GM12865 (cell line): ENCODE data around the gene TEDC1.

ENCODE experiments used
- DNase-seq: peaks from one replicate; pipeline ENCODE4 v3.0.0; 2010; ENCODE audit warnings: low read depth
- H3K4me3 ChIP-seq: 2 replicates; pipeline ENCODE4 v1.5.1; 2011; ENCODE audit warnings: mild to moderate bottlenecking, low read depth, low read length, control low read depth
- TF ChIP-seq, protein P1 (sequence below): IDR thresholded peaks from 2 replicates; pipeline ENCODE4 v1.5.1; 2011; ENCODE audit warnings: low read length, control low read depth, low read depth, inconsistent platforms; ENCODE audit not compliant: insufficient read depth; ENCODE audit errors: missing control alignments

Gene TEDC1

DNA sequence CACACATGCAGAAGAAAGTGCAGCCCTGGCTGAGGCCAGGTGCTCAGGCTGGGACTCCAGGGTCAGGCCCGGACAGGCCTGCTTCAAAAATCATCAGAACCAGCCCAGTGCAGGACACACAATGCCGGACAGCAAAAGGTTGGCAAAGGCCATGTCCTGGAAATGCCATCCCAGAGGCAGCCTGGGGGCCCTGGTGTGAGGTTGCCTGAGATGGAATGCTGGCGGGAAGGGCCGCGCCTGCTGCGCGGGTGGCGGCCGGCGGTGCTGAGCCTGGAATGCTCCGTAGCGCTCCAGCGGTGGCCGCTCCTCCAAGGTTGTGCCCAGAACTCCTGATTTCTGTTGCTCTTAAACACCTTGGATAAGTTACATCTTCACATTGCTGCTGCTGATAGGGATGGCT, 38.1 kb upstream of the TEDC1 start:
- no peak for DNase-seq
- TF ChIP-seq, protein P1, sequence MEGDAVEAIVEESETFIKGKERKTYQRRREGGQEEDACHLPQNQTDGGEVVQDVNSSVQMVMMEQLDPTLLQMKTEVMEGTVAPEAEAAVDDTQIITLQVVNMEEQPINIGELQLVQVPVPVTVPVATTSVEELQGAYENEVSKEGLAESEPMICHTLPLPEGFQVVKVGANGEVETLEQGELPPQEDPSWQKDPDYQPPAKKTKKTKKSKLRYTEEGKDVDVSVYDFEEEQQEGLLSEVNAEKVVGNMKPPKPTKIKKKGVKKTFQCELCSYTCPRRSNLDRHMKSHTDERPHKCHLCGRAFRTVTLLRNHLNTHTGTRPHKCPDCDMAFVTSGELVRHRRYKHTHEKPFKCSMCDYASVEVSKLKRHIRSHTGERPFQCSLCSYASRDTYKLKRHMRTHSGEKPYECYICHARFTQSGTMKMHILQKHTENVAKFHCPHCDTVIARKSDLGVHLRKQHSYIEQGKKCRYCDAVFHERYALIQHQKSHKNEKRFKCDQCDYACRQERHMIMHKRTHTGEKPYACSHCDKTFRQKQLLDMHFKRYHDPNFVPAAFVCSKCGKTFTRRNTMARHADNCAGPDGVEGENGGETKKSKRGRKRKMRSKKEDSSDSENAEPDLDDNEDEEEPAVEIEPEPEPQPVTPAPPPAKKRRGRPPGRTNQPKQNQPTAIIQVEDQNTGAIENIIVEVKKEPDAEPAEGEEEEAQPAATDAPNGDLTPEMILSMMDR = no peak
- H3K4me3 ChIP-seq = no peak overlapping the region

DNA sequence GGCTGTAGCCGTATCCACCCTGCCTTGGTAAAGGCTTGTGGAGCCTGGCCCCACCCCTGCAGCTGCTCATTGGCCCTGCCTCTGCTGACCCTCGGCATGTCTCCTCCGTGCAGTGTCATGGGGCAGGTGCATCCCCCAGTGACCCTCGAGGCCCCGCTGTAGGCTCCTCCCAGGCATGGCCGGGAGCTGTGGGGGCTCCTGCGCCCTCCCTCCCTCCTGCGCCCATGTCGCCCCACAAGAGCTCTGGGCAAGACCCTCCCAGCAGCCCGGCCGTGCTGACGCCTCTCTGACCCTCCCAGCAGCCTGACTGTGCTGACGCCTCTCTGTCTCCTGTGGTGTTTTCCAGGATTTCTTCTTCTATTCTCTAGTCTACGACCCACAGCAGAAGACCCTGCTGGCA, 37.2 kb upstream of the TEDC1 start:
- DNase-seq = no peak
- no peak overlapping the region for H3K4me3 ChIP-seq
- TF ChIP-seq, protein P1 = no peak

DNA sequence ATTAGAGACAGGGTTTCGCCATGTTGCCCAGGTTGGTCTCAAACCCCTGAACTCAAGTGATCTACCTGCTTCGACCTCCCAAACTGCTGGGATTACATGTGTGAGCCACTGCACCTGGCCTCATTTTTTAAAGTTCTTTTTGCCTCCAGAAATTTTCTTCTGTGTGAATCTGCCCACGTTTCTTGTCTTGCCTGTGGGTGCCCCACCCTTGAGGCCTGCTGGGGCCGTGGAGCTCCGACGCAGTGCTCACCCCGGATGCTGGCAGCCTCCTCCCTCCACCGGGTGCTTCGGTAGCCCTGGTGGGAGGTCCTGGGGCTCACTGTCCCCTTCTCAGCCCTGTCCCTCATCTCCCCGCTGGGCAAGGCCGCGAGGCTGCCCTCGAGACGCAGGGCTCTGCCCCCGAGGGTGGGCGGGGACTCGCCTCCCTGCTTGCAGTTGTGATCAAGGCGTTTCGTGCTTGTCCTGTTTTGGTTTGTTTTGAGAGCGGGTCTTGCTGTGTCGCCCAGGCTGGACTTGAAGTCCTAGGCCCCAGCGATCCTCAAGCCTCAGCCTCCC, 35.9 kb upstream of the TEDC1 start:
- H3K4me3 ChIP-seq = no peak overlapping the region
- DNase-seq = no peak
- TF ChIP-seq, protein P1 = no peak

DNA sequence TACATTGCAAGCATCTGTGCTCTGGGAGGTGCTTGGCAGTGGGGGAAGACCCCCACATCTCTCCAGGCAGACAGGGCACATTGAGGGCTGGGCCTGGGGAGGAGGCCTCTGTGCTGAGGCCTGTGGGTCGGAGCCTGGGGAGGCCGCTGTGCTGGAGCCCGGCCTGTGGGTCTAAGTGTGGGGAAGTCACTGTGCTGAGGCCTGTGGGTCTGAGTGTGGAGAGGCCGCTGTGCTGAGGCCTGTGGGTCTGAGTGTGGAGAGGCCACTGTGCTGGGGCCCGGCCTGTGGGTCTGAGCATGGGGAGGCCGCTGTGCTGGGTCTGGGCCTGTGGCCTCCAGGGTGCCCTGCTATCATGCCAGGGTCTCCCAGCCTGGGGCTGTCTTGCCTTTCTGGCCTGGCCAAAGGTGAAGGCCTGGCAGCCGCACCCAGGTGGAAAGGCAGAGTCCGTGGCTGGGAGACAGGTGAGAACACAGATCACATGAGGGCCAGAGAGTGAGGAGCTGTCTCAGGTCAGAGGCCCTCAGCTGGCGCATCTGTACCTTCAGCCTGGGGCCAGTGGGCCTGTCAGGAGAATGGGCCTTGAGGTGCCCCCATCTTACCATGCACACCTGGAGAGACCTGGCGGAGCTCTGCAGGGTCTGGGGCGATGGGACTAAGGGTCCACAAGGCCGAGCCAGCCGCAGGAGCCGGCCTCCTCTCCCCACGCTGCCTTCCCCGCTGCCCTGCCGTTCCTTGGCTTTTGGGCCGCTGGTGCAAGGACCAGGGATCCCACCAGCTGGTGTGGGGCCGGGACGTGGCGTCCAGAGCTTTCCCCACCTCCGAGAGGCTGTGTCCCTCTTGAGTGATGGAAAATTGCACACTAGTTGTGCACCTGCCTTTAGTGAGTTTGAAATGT, 35.0 kb upstream of the TEDC1 start:
- TF ChIP-seq, protein P1 = no peak
- DNase-seq = no peak

DNA sequence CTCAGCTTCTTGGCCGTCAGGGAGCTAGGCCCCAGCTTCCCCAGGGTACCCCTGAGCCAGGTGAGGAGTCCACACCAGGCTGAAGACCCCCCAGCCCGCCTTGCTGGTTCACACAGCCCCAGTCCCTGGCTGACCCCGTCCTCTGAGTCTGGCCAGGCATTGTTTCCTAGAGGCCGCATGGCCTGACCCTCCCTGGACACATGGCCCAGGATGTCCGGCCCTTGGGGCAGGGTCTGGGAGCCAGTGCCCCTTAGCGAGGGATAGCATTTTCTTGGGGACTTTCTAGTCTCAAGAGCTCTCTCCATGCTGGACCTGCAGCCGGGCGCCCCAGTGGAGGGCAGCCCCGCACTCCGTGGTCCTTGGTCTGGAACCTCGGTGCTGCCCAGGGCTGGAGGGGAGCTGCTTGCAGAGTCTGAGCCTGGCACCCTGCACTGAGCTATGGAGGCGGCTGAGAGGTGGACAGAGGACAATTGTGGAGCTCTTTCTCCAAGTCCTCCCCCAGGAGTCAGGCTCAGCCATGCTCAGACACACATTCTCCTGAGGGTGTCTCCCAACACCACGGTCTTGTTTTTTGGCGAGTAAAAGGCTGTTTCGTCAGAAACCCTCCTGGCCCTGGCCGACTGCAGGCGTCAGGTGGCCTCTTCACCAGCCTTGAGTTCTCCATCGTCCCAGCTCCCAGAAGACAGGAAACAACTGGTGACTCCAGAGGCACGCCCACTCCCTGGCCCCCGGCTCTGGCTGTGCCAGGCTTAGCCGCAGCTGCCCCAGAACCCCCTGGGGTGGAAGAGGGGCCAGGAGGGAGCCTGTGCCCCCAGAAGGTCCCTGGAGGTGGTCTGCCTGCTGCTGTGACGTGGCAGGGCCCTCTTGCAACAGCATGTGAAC, 34.1 kb upstream of the TEDC1 start:
- TF ChIP-seq, protein P1 = no peak
- DNase-seq = no peak
- H3K4me3 ChIP-seq = no peak overlapping the region

More for the DNA sequence above, 35.0 kb upstream of the TEDC1 start:
- H3K4me3 ChIP-seq = no peak overlapping the region

DNA sequence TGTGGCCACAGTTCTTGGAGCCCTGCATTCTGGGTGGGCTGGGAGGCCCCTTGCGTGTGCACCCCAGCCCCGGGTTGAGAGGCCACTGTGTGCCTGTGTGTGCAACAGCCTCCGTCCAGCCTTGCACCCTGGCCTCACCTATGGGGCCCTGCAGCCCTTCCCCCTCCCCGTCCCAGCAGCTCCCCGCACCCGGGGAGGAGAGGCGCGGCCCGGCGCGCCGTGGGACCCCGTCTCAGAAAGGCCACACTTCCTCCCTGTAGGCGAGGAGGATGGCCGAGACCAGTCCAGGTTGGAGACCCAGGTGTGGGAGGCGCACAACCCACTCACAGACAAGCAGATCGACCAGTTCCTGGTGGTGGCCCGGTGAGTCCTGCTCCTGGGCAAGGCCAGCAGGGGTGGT, 33.0 kb upstream of the TEDC1 start:
- TF ChIP-seq, protein P1 = no peak
- no peak overlapping the region for H3K4me3 ChIP-seq
- no peak for DNase-seq
